Neural cell (in vitro differentiated cells): ENCODE data around the gene IGF1R. TPM values are rescaled to one million over a fixed set of nuclear protein-coding genes. Genes with fewer than 3 reads are reported as not detected.

ENCODE experiments used
- H2AFZ ChIP-seq: fragments of 200-600, 300-800 bp; sonication (generic), shearing (Covaris generic); 2 replicates; pipeline ENCODE4 v1.6.0; 2014; ENCODE audit warnings: low read depth, mild to moderate bottlenecking, antibody characterized with exemption, low read length, moderate library complexity
- H3F3A ChIP-seq: fragments of 200-600 bp; shearing (Covaris generic); 2 replicates; pipeline ENCODE4 v1.6.1; 2016; ENCODE audit warnings: mild to moderate bottlenecking, moderate library complexity, mixed read lengths, antibody characterized with exemption, low read length; ENCODE audit not compliant: insufficient read depth, poor library complexity, severe bottlenecking
- H3K27ac ChIP-seq: fragments of 200-600, 300-800 bp; sonication (generic), shearing (Covaris generic); 2 replicates; pipeline ENCODE4 v1.5.1; 2014; ENCODE audit warnings: mild to moderate bottlenecking, low read length, moderate library complexity
- H3K27me3 ChIP-seq: fragments of 300-800, 200-600 bp; sonication (generic), shearing (Covaris generic); 2 replicates; pipeline ENCODE4 v1.6.0; 2014; ENCODE audit warnings: mild to moderate bottlenecking, low read depth, low read length, moderate library complexity; ENCODE audit not compliant: insufficient read depth
- H3K36me3 ChIP-seq: fragments of 300-800, 200-600 bp; sonication (generic), shearing (Covaris generic); 2 replicates; pipeline ENCODE4 v1.5.1; 2014; ENCODE audit warnings: mild to moderate bottlenecking, antibody characterized with exemption, low read length, moderate library complexity; ENCODE audit not compliant: insufficient read depth
- H3K4me2 ChIP-seq: fragments of 300-800, 200-600 bp; sonication (generic), shearing (Covaris generic); 2 replicates; pipeline ENCODE4 v1.6.0; 2014; ENCODE audit warnings: mild to moderate bottlenecking, low read length
- H3K4me3 ChIP-seq: fragments of 300-800, 200-600 bp; sonication (generic), shearing (Covaris generic); 2 replicates; pipeline ENCODE4 v1.5.1; 2014; ENCODE audit warnings: mild to moderate bottlenecking, low read length, moderate library complexity
- H3K79me2 ChIP-seq: fragments of 200-600 bp; shearing (Covaris generic); replicated peaks from 2 replicates; pipeline ENCODE4 v1.6.0; 2014; ENCODE audit warnings: mild to moderate bottlenecking, low read length, moderate library complexity; ENCODE audit not compliant: insufficient read depth
- H3K9ac ChIP-seq: fragments of 300-800, 200-600 bp; sonication (generic), shearing (Covaris generic); 2 replicates; pipeline ENCODE4 v1.6.1; 2016; ENCODE audit warnings: mild to moderate bottlenecking, low read length, mixed read lengths
- H3K9me2 ChIP-seq: fragments of 200-600 bp; shearing (Covaris generic); 2 replicates; pipeline ENCODE4 v1.6.1; 2016; ENCODE audit warnings: mild to moderate bottlenecking, low read length, mixed read lengths; ENCODE audit not compliant: insufficient read depth
- H3K9me3 ChIP-seq: fragments of 200-600, 300-800 bp; sonication (generic), shearing (Covaris generic); 2 replicates; pipeline ENCODE4 v1.6.1; 2016; ENCODE audit warnings: mild to moderate bottlenecking, mixed run types, low read length, moderate library complexity, mixed read lengths
- H4K20me1 ChIP-seq: fragments of 200-600 bp; shearing (Covaris generic); 2 replicates; pipeline ENCODE4 v1.6.1; 2016; ENCODE audit warnings: mild to moderate bottlenecking, mixed run types; ENCODE audit not compliant: insufficient read depth
- CTCF ChIP-seq: fragments of 450-650 bp; IDR thresholded peaks from 2 replicates; pipeline ENCODE4 v1.5.1; 2014; ENCODE audit warnings: antibody characterized with exemption, mild to moderate bottlenecking, moderate library complexity; ENCODE audit not compliant: poor library complexity, severe bottlenecking
- EP300 ChIP-seq: fragments of 450-650 bp; conservative IDR thresholded peaks from 2 replicates; pipeline ENCODE4 v1.6.1; 2014; ENCODE audit warnings: antibody characterized with exemption, mild to moderate bottlenecking, moderate library complexity; ENCODE audit not compliant: poor library complexity, severe bottlenecking
- EZH2 ChIP-seq: fragments of 200-600, 300-800 bp; shearing (Covaris generic), sonication (generic); IDR thresholded peaks from 2 replicates; pipeline ENCODE4 v1.6.1; 2014; ENCODE audit warnings: antibody characterized with exemption, low read length, borderline replicate concordance, mild to moderate bottlenecking; ENCODE audit not compliant: insufficient read depth, poor library complexity, severe bottlenecking
- MXI1 ChIP-seq: fragments of 450-650 bp; conservative IDR thresholded peaks from 2 replicates; pipeline ENCODE4 v1.6.1; 2014; ENCODE audit warnings: antibody characterized with exemption, mild to moderate bottlenecking; ENCODE audit not compliant: poor library complexity, severe bottlenecking
- POLR2AphosphoS5 ChIP-seq: IDR thresholded peaks from 2 replicates; pipeline ENCODE4 v1.6.1; 2012
- RAD21 ChIP-seq: fragments of 450-650 bp; conservative IDR thresholded peaks from 2 replicates; pipeline ENCODE4 v1.6.1; 2014; ENCODE audit warnings: antibody characterized with exemption, mild to moderate bottlenecking, moderate library complexity
- REST ChIP-seq: IDR thresholded peaks from 2 replicates; pipeline ENCODE4 v1.6.1; 2012; ENCODE audit warnings: borderline replicate concordance
- SMC3 ChIP-seq: fragments of 450-650 bp; conservative IDR thresholded peaks from 2 replicates; pipeline ENCODE4 v1.6.1; 2014; ENCODE audit warnings: antibody characterized with exemption, mild to moderate bottlenecking, moderate library complexity; ENCODE audit not compliant: poor library complexity
- TAF1 ChIP-seq: IDR thresholded peaks from 2 replicates; pipeline ENCODE4 v1.6.1; 2012; ENCODE audit warnings: low read depth
- polyA plus RNA-seq: library from polyadenylated mRNA; depleted of rRNA; stranded (reverse); fragments of >200 nt; gene quantifications from 2 replicates; pipeline ENCODE4 v1.2.3, GENCODE V29; 2014

The IGF1R gene
- polyA plus RNA-seq, 1 donor from 2014 or later, result 10.9 TPM

- Histone ChIP-seq H3K27me3 (no peaks in the 10 kb centered on the region), H3K9me3 (peaks cover 8% of the 10 kb centered on the region), H3K9ac (no peak overlapping the region), H3K36me3 (peaks cover 6% of the 10 kb centered on the region), H2AFZ (no peak overlapping the region), H3K4me2 (no peak overlapping the region), H4K20me1 (peaks cover 5% of the 10 kb centered on the region), H3K4me3 (no peak overlapping the region), H3K79me2 (peaks cover 78% of the 10 kb centered on the region), H3K9me2 (no peaks in the 10 kb centered on the region), H3F3A (no peaks in the 10 kb centered on the region), H3K27ac (no peak overlapping the region)
- TF ChIP-seq TAF1 (no peak), CTCF (no peak), REST (no peak), EP300 (no peak), MXI1 (no peak), POLR2AphosphoS5 (no peak), EZH2 (no peak), RAD21 (no peak), SMC3 (no peak)
Measured at GRCh38 chr15:98715890-98716443, 67.6 kb downstream of the IGF1R start.

- Histone ChIP-seq H3K79me2 (peaks cover 76% of the 10 kb centered on the region), H3K27ac (no peak overlapping the region), H3K9ac (no peak overlapping the region), H3K27me3 (no peaks in the 10 kb centered on the region), H4K20me1 (peaks cover 5% of the 10 kb centered on the region), H3F3A (no peaks in the 10 kb centered on the region), H2AFZ (no peak overlapping the region), H3K4me3 (no peak overlapping the region), H3K9me2 (no peaks in the 10 kb centered on the region), H3K4me2 (no peak overlapping the region), H3K9me3 (no peaks in the 10 kb centered on the region), H3K36me3 (no peaks in the 10 kb centered on the region)
- TF ChIP-seq TAF1, result no peak
- no peak for TF ChIP-seq EZH2
- no peak for TF ChIP-seq MXI1
- no peak for TF ChIP-seq EP300
- TF ChIP-seq REST, result no peak
- no peak for TF ChIP-seq POLR2AphosphoS5
- no peak for TF ChIP-seq CTCF
- TF ChIP-seq SMC3, result no peak
- no peak for TF ChIP-seq RAD21
Measured at GRCh38 chr15:98717371-98717770, 69.0 kb downstream of the IGF1R start.
